Activated CD4-positive, alpha-beta T cell treated with anti-CD3 and anti-CD28 coated beads, Interleukin-2, amount 10 ng/mL, durations not matched to agents 7 days and 5 days (primary cell): Measurements from ENCODE around the gene WDR64. TPM values are rescaled to one million over a fixed set of nuclear protein-coding genes. Genes with fewer than 3 reads are reported as not detected.
"Not testable (repeated sequence)": the region's sequence is repeated elsewhere in the genome, so short reads cannot be mapped to it uniquely, and the experiment has no call there.

ENCODE experiments used
- CTCF ChIA-PET: fragments of 350-600 bp; sonication (Branson Sonifier 250); formaldehyde crosslinking; loops from one replicate; lab custom pipeline; 2021; ENCODE audit warnings: antibody characterized with exemption; lab: Charles Lee
- POLR2A ChIA-PET: fragments of 350-600 bp; sonication (Branson Sonifier 250); formaldehyde crosslinking; loops from one replicate; lab custom pipeline; 2021; ENCODE audit warnings: antibody characterized with exemption; lab: Charles Lee
- DNase-seq: peaks from one replicate; pipeline ENCODE4 v3.0.0-alpha.2; 2020
- H3K27ac Mint-ChIP-seq: one replicate; pipeline ENCODE4 v1.8.0; 2021; ENCODE audit warnings: mild to moderate bottlenecking, moderate library complexity, mixed read lengths
- H3K27me3 Mint-ChIP-seq: one replicate; pipeline ENCODE4 v1.8.0; 2021; ENCODE audit warnings: mixed read lengths
- H3K36me3 Mint-ChIP-seq: one replicate; pipeline ENCODE4 v1.8.0; 2021; ENCODE audit warnings: low read depth, mixed read lengths
- H3K4me1 Mint-ChIP-seq: one replicate; pipeline ENCODE4 v1.8.0; 2021; ENCODE audit warnings: mixed read lengths
- H3K4me3 Mint-ChIP-seq: one replicate; pipeline ENCODE4 v1.8.0; 2021; ENCODE audit warnings: mild to moderate bottlenecking, moderate library complexity, mixed read lengths
- H3K9me3 Mint-ChIP-seq: one replicate; pipeline ENCODE4 v1.8.0; 2021; ENCODE audit warnings: mixed read lengths
- total RNA-seq, 2 experiments: library from RNA; stranded (reverse); gene quantifications; one replicate each; pipeline ENCODE4 v1.2.3, GENCODE V29; 2021

The WDR64 gene
- total RNA-seq, 2 experiments from 2014 or later: 0.21 to 0.22 TPM

- ChIA-PET POLR2A (no interaction called here), CTCF (interaction anchor here (0.6 to 1.3 kb wide), 2 partner anchors 12 to 18 kb away, joined by 3 read pairs; no protein-coding TSS in a partner anchor)
- H3K27ac Mint-ChIP-seq: no peak overlapping the region
- H3K27me3 Mint-ChIP-seq: peaks cover 21% of the 10 kb centered on the region
- DNase-seq: no peak
- H3K4me3 Mint-ChIP-seq: no peak overlapping the region
- no peaks in the 10 kb centered on the region for H3K9me3 Mint-ChIP-seq
- H3K4me1 Mint-ChIP-seq: peaks cover 17% of the 10 kb centered on the region
- H3K36me3 Mint-ChIP-seq: no peaks in the 10 kb centered on the region
These were observed 65.9 kb downstream of the WDR64 start for GRCh38 chr1:241717975-241718374.

- Mint-ChIP-seq H3K27ac (no peak overlapping the region), H3K27me3 (peaks cover 17% of the 10 kb centered on the region), H3K36me3 (no peaks in the 10 kb centered on the region), H3K9me3 (no peaks in the 10 kb centered on the region), H3K4me3 (no peak overlapping the region), H3K4me1 (peaks cover 17% of the 10 kb centered on the region)
- ChIA-PET CTCF (no interaction called here), POLR2A (no interaction called here)
- DNase-seq: no peak
These were observed 68.9 kb downstream of the WDR64 start for GRCh38 chr1:241721011-241721410.

- Mint-ChIP-seq H3K27me3 (peaks cover 13% of the 10 kb centered on the region), H3K9me3 (no peaks in the 10 kb centered on the region)
- CTCF ChIA-PET: no interaction called here
These were observed 70.9 kb downstream of the WDR64 start for GRCh38 chr1:241722947-241723346.

GRCh38 chr1:241724741-241725356 lies 72.8 kb downstream of the WDR64 start:
- DNase-seq: no peak
- no peaks in the 10 kb centered on the region for H3K9me3 Mint-ChIP-seq
- H3K4me3 Mint-ChIP-seq: no peak overlapping the region
- peaks cover 18% of the 10 kb centered on the region for H3K27me3 Mint-ChIP-seq
- POLR2A ChIA-PET: no interaction called here
- no peaks in the 10 kb centered on the region for H3K4me1 Mint-ChIP-seq
- no peak overlapping the region for H3K27ac Mint-ChIP-seq
- H3K36me3 Mint-ChIP-seq: no peaks in the 10 kb centered on the region
- CTCF ChIA-PET: no interaction called here

More at GRCh38 chr1:241722947-241723346, 70.9 kb downstream of the WDR64 start:
- no peaks in the 10 kb centered on the region for H3K36me3 Mint-ChIP-seq
- no peak for DNase-seq
- H3K4me1 Mint-ChIP-seq: peaks cover 3% of the 10 kb centered on the region
- H3K4me3 Mint-ChIP-seq: no peak overlapping the region
- POLR2A ChIA-PET: no interaction called here
- no peak overlapping the region for H3K27ac Mint-ChIP-seq

GRCh38 chr1:241730031-241730430 lies 78.0 kb downstream of the WDR64 start:
- no peak for DNase-seq
- H3K36me3 Mint-ChIP-seq: no peaks in the 10 kb centered on the region
- no peaks in the 10 kb centered on the region for H3K4me1 Mint-ChIP-seq
- CTCF ChIA-PET: no interaction called here
- H3K9me3 Mint-ChIP-seq: no peaks in the 10 kb centered on the region
- POLR2A ChIA-PET: no interaction called here
- no peak overlapping the region for H3K27ac Mint-ChIP-seq
- H3K27me3 Mint-ChIP-seq: peaks cover 10% of the 10 kb centered on the region
- H3K4me3 Mint-ChIP-seq: no peak overlapping the region

- Mint-ChIP-seq H3K4me3 (no peak overlapping the region), H3K9me3 (no peaks in the 10 kb centered on the region), H3K27me3 (peaks cover 9% of the 10 kb centered on the region), H3K36me3 (no peaks in the 10 kb centered on the region), H3K4me1 (peaks cover 2% of the 10 kb centered on the region), H3K27ac (no peak overlapping the region)
- DNase-seq: no peak
- CTCF ChIA-PET: interaction anchor here (0.5 kb wide), 1 partner anchor 99 kb away, joined by 4 read pairs; no protein-coding TSS in a partner anchor
- POLR2A ChIA-PET: no interaction called here
These were observed 81.8 kb downstream of the WDR64 start for GRCh38 chr1:241733899-241734298.

GRCh38 chr1:241734533-241734932 lies 82.5 kb downstream of the WDR64 start:
- Mint-ChIP-seq H3K36me3 (no peaks in the 10 kb centered on the region), H3K27me3 (peaks cover 7% of the 10 kb centered on the region), H3K4me3 (no peak overlapping the region), H3K9me3 (no peaks in the 10 kb centered on the region), H3K4me1 (peaks cover 2% of the 10 kb centered on the region), H3K27ac (no peak overlapping the region)
- ChIA-PET CTCF (no interaction called here), POLR2A (no interaction called here)
- no peak for DNase-seq

GRCh38 chr1:241735493-241735926 lies 83.4 kb downstream of the WDR64 start:
- DNase-seq, H3K27ac Mint-ChIP-seq, H3K4me1 Mint-ChIP-seq, H3K36me3 Mint-ChIP-seq, H3K27me3 Mint-ChIP-seq, POLR2A ChIA-PET, CTCF ChIA-PET, H3K9me3 Mint-ChIP-seq, H3K4me3 Mint-ChIP-seq: not testable (repeated sequence)

- no peak overlapping the region for H3K27ac Mint-ChIP-seq
- ChIA-PET CTCF (interaction anchor here (0.6 kb wide), 1 partner anchor 18 kb away, joined by 3 read pairs; no protein-coding TSS in a partner anchor), POLR2A (no interaction called here)
- H3K27me3 Mint-ChIP-seq: peaks cover 2% of the 10 kb centered on the region
- no peak overlapping the region for H3K4me3 Mint-ChIP-seq
- H3K9me3 Mint-ChIP-seq: no peaks in the 10 kb centered on the region
- H3K36me3 Mint-ChIP-seq: no peaks in the 10 kb centered on the region
- peaks cover 2% of the 10 kb centered on the region for H3K4me1 Mint-ChIP-seq
- DNase-seq: no peak
These were observed 84.3 kb downstream of the WDR64 start for GRCh38 chr1:241736387-241736786.

- peaks cover 2% of the 10 kb centered on the region for H3K27me3 Mint-ChIP-seq
- no peak overlapping the region for H3K4me3 Mint-ChIP-seq
- DNase-seq: no peak
- no peaks in the 10 kb centered on the region for H3K36me3 Mint-ChIP-seq
- no peaks in the 10 kb centered on the region for H3K9me3 Mint-ChIP-seq
- ChIA-PET POLR2A (no interaction called here), CTCF (no interaction called here)
- H3K4me1 Mint-ChIP-seq: peaks cover 2% of the 10 kb centered on the region
- no peak overlapping the region for H3K27ac Mint-ChIP-seq
These were observed 86.4 kb downstream of the WDR64 start for GRCh38 chr1:241738284-241739078.

- Mint-ChIP-seq H3K4me1 (no peaks in the 10 kb centered on the region), H3K9me3 (no peaks in the 10 kb centered on the region), H3K27me3 (peaks cover under 1% of the 10 kb centered on the region), H3K4me3 (no peak overlapping the region), H3K27ac (no peak overlapping the region), H3K36me3 (no peaks in the 10 kb centered on the region)
- no peak for DNase-seq
- ChIA-PET POLR2A (no interaction called here), CTCF (no interaction called here)
These were observed 90.0 kb downstream of the WDR64 start for GRCh38 chr1:241742084-241742483.

GRCh38 chr1:241744591-241744990 lies 92.5 kb downstream of the WDR64 start:
- no peak overlapping the region for H3K4me3 Mint-ChIP-seq
- H3K27ac Mint-ChIP-seq: no peak overlapping the region
- ChIA-PET POLR2A (no interaction called here), CTCF (no interaction called here)
- no peaks in the 10 kb centered on the region for H3K4me1 Mint-ChIP-seq
- no peaks in the 10 kb centered on the region for H3K9me3 Mint-ChIP-seq
- H3K27me3 Mint-ChIP-seq: no peaks in the 10 kb centered on the region
- no peak for DNase-seq
- no peaks in the 10 kb centered on the region for H3K36me3 Mint-ChIP-seq

- DNase-seq: no peak
- Mint-ChIP-seq H3K4me3 (no peak overlapping the region), H3K27ac (no peak overlapping the region), H3K36me3 (no peaks in the 10 kb centered on the region), H3K9me3 (no peaks in the 10 kb centered on the region), H3K27me3 (no peaks in the 10 kb centered on the region), H3K4me1 (no peaks in the 10 kb centered on the region)
- ChIA-PET CTCF (no interaction called here), POLR2A (no interaction called here)
These were observed 95.9 kb downstream of the WDR64 start for GRCh38 chr1:241747992-241748391.
